ENCODE data around the gene DCAF5.

DCAF5 gene

GRCh38 chr14:69049675-69050074, 103.2 kb downstream of the DCAF5 start:
- H3K4me3 ChIP-seq (replicated peaks; ENCODE audit: low read depth, low read length) = peak overlapping the region; percentile 13
- DNase-seq (ENCODE audit: low read depth) = peak; percentile 96
- TF ChIP-seq CTCF (IDR thresholded peaks at IDR 0.05; ENCODE audit: low read length, missing control alignments) = no peak

- TF ChIP-seq CTCF (IDR thresholded peaks at IDR 0.05; ENCODE audit: low read length, missing control alignments) = no peak
- no peak for DNase-seq (ENCODE audit: low read depth)
- H3K4me3 ChIP-seq (replicated peaks; ENCODE audit: low read depth, low read length) = no peak overlapping the region
Observed at GRCh38 chr14:69048456-69048855, 104.5 kb downstream of the DCAF5 start.

- no peak for TF ChIP-seq CTCF (IDR thresholded peaks at IDR 0.05; ENCODE audit: low read length, missing control alignments)
- no peak overlapping the region for H3K4me3 ChIP-seq (replicated peaks; ENCODE audit: low read depth, low read length)
- no peak for DNase-seq (ENCODE audit: low read depth)
Observed at GRCh38 chr14:69047255-69047654, 105.7 kb downstream of the DCAF5 start.

GRCh38 chr14:69046476-69046860, 106.5 kb downstream of the DCAF5 start:
- DNase-seq (ENCODE audit: low read depth) = peak; percentile 93
- H3K4me3 ChIP-seq (replicated peaks; ENCODE audit: low read depth, low read length) = no peak overlapping the region
- TF ChIP-seq CTCF (IDR thresholded peaks at IDR 0.05; ENCODE audit: low read length, missing control alignments) = no peak

GRCh38 chr14:69045857-69046475, 107.0 kb downstream of the DCAF5 start:
- TF ChIP-seq CTCF (IDR thresholded peaks at IDR 0.05; ENCODE audit: low read length, missing control alignments) = no peak

GRCh38 chr14:69044965-69045555, 107.9 kb downstream of the DCAF5 start:
- no peak for TF ChIP-seq CTCF (IDR thresholded peaks at IDR 0.05; ENCODE audit: low read length, missing control alignments)
- DNase-seq (ENCODE audit: low read depth) = peak; percentile 88
- H3K4me3 ChIP-seq (replicated peaks; ENCODE audit: low read depth, low read length) = no peak overlapping the region

More at GRCh38 chr14:69045857-69046475, 107.0 kb downstream of the DCAF5 start:
- peak; percentile 52 for DNase-seq (ENCODE audit: low read depth)
- H3K4me3 ChIP-seq (replicated peaks; ENCODE audit: low read depth, low read length) = no peak overlapping the region

GRCh38 chr14:69044296-69044695, 108.6 kb downstream of the DCAF5 start:
- no peak for TF ChIP-seq CTCF (IDR thresholded peaks at IDR 0.05; ENCODE audit: low read length, missing control alignments)
- no peak for DNase-seq (ENCODE audit: low read depth)
- no peak overlapping the region for H3K4me3 ChIP-seq (replicated peaks; ENCODE audit: low read depth, low read length)

All from fibroblast of pulmonary artery (primary cell).